GM12878 (cell line): ENCODE data around the gene RAMP1. TPM values are rescaled to one million over a fixed set of nuclear protein-coding genes. Genes with fewer than 3 reads are reported as not detected.

Experiments
- ASH2L ChIP-seq: fragments of 300-600, 200-600 bp; sonication (generic); IDR thresholded peaks from 2 replicates; pipeline ENCODE4 v1.6.1; 2017; ENCODE audit warnings: low read depth, mild to moderate bottlenecking, borderline replicate concordance
- BHLHE40 ChIP-seq, 2 experiments: fragments of 450-650 bp in 1 of 2; IDR thresholded peaks; 2 replicates each; pipeline ENCODE4 v1.6.1; 2011 to 2017; ENCODE audit warnings: low read depth in 2 of 2, borderline replicate concordance in 1 of 2, improper control_type of control experiment in 1 of 2, low read length in 1 of 2, mild to moderate bottlenecking in 1 of 2
- CUX1 ChIP-seq: IDR thresholded peaks from 2 replicates; pipeline ENCODE4 v1.6.1; 2012; ENCODE audit warnings: improper control_type of control experiment, low read depth, low read length; ENCODE audit not compliant: insufficient replicate concordance
- EED ChIP-seq: sonication (generic); IDR thresholded peaks from 2 replicates; pipeline ENCODE4 v1.6.1; 2016; ENCODE audit warnings: antibody characterized with exemption, low read depth
- FOXM1 ChIP-seq: IDR thresholded peaks from 2 replicates; pipeline ENCODE4 v1.6.1; 2012; ENCODE audit warnings: low read depth, mild to moderate bottlenecking, inconsistent platforms, low read length, moderate library complexity
- KAT2A ChIP-seq: conservative IDR thresholded peaks from 2 replicates; pipeline ENCODE4 v1.6.1; 2011; ENCODE audit warnings: low read depth, low read length; ENCODE audit not compliant: control insufficient read depth
- KLF5 ChIP-seq: fragments of 450-650 bp; IDR thresholded peaks from 2 replicates; pipeline ENCODE4 v1.6.1; 2014; ENCODE audit warnings: mild to moderate bottlenecking; ENCODE audit not compliant: partially characterized antibody
- NBN ChIP-seq: fragments of 450-650 bp; IDR thresholded peaks from 2 replicates; pipeline ENCODE4 v1.6.1; 2016
- NFXL1 ChIP-seq: fragments of 450-650 bp; IDR thresholded peaks from 2 replicates; pipeline ENCODE4 v1.6.1; 2017; ENCODE audit warnings: antibody characterized with exemption, mild to moderate bottlenecking, borderline replicate concordance
- NFYB ChIP-seq: IDR thresholded peaks from 2 replicates; pipeline ENCODE4 v1.6.1; 2011; ENCODE audit warnings: low read depth, mild to moderate bottlenecking, low read length, improper control_type of control experiment, moderate library complexity; ENCODE audit not compliant: insufficient read depth
- PAX8 ChIP-seq: fragments of 450-650 bp; IDR thresholded peaks from 2 replicates; pipeline ENCODE4 v1.6.1; 2017; ENCODE audit warnings: mild to moderate bottlenecking, moderate library complexity
- POLR2A ChIP-seq: IDR thresholded peaks from 2 replicates; pipeline ENCODE4 v1.6.1; 2011; ENCODE audit warnings: low read depth, mild to moderate bottlenecking, low read length
- PRDM15 ChIP-seq: fragments of 450-650 bp; formaldehyde crosslinking; IDR thresholded peaks from 2 replicates; pipeline ENCODE4 v1.4.0; 2020; ENCODE audit warnings: mild to moderate bottlenecking, moderate library complexity
- SKIL ChIP-seq: fragments of 450-650 bp; IDR thresholded peaks from 2 replicates; pipeline ENCODE4 v1.6.1; 2017; ENCODE audit warnings: mild to moderate bottlenecking, low read depth, inconsistent platforms; ENCODE audit not compliant: poor library complexity, severe bottlenecking
- SMC3 ChIP-seq: IDR thresholded peaks from 2 replicates; pipeline ENCODE4 v1.6.1; 2011; ENCODE audit warnings: low read length, improper control_type of control experiment, borderline replicate concordance
- SPI1 ChIP-seq: IDR thresholded peaks from 2 replicates; pipeline ENCODE4 v1.6.1; 2011; ENCODE audit warnings: low read depth, mild to moderate bottlenecking, low read length, moderate library complexity, borderline replicate concordance; ENCODE audit not compliant: insufficient read depth
- ZSCAN29 ChIP-seq: fragments of 450-650 bp; IDR thresholded peaks from 2 replicates; pipeline ENCODE4 v1.6.1; 2017; ENCODE audit warnings: mild to moderate bottlenecking, moderate library complexity
- polyA plus RNA-seq, 11 experiments: library from polyadenylated mRNA; depleted of rRNA in 4 of 11; unstranded in 6 of 11; stranded (reverse) in 5 of 11; fragments of >200 nt; fragmentation: Nextera tagmentation in 4 of 11; fragmentation: Illumina TruSeq in 1 of 11; extraction: Ambion mirVana in 4 of 11; extraction: Trizol in 1 of 11; gene quantifications; 1 replicate in 1 of 11; 2 replicates in 10 of 11; pipeline versions ENCODE4 v1.2.1 to v1.2.3, GENCODE V29; 2011 to 2016; ENCODE audit warnings: inconsistent platforms in 2 of 11, missing spikeins in 2 of 11, low read depth in 1 of 11
- total RNA-seq, 4 experiments: library from RNA; depleted of rRNA in 3 of 4; stranded (reverse); fragments of >200 nt in 3 of 4; fragmentation: Illumina TruSeq in 1 of 4; extraction: Trizol in 1 of 4; gene quantifications; 2 replicates each; pipeline versions ENCODE4 v1.2.1 to v1.2.3, GENCODE V29; 2013 to 2021

The RAMP1 gene
- total and polyA plus RNA-seq, 10 of the 15 experiments (the other 5 are each of a cell fraction or from before 2014, with no cell fraction given): 0.11 to 0.19 (median 0.12) TPM; not detected in 7

GRCh38 chr2:237904831-237905599, 45.6 kb downstream of the RAMP1 start (continued):
- TF ChIP-seq CUX1: no peak
- TF ChIP-seq SPI1: 0 out of 2 replicates have a peak, but pooled peaks have one; percentile 32
- no peak for TF ChIP-seq NFYB
- no peak for TF ChIP-seq ASH2L
- 0 out of 2 replicates have a peak, but pooled peaks have one; percentile 17 for TF ChIP-seq FOXM1
- no peak for TF ChIP-seq PAX8
- peak; percentile 39 for TF ChIP-seq KLF5
- no peak for TF ChIP-seq ZSCAN29
- peak; percentile 32 for TF ChIP-seq SKIL
- TF ChIP-seq EED: 0 out of 2 replicates have a peak, but pooled peaks have one; percentile 74
- TF ChIP-seq NBN: 0 out of 2 replicates have a peak, but pooled peaks have one; percentile 30
- TF ChIP-seq POLR2A: no peak
- peak in 1 of 2 experiments; percentile 55; a peak in 2 of 4 replicates for TF ChIP-seq BHLHE40 (IDR thresholded peaks at IDR 0.05; ENCODE audit: borderline replicate concordance in 1 of 2, low read depth in 2 of 2, low read length in 1 of 2)
- TF ChIP-seq KAT2A: no peak
- no peak for TF ChIP-seq PRDM15 (CRISPR knock-in tag)
- no peak for TF ChIP-seq SMC3
- TF ChIP-seq NFXL1: no peak
